SU-DHL-6 (cell line): ENCODE measurements around the gene VAV3.

Source experiments
- H2AFZ ChIP-seq: fragments of 200-600 bp; sonication (generic); 2 replicates; pipeline ENCODE4 v1.6.1; 2014; ENCODE audit warnings: low read depth, mild to moderate bottlenecking, moderate library complexity, mixed read lengths, antibody characterized with exemption, low read length; ENCODE audit not compliant: severe bottlenecking
- H3F3A ChIP-seq: fragments of 200-600 bp; shearing (Covaris generic); 2 replicates; pipeline ENCODE4 v1.6.0; 2016; ENCODE audit warnings: antibody characterized with exemption, mild to moderate bottlenecking; ENCODE audit not compliant: insufficient read depth
- H3K27ac ChIP-seq: fragments of 200-600 bp; sonication (generic); 2 replicates; pipeline ENCODE4 v1.5.1; 2016; ENCODE audit warnings: low read depth, mild to moderate bottlenecking, low read length, moderate library complexity, mixed read lengths
- H3K27me3 ChIP-seq: fragments of 200-600 bp; sonication (generic), shearing (Covaris generic); 2 replicates; pipeline ENCODE4 v1.6.0; 2014; ENCODE audit warnings: mild to moderate bottlenecking, low read length
- H3K36me3 ChIP-seq: fragments of 200-600 bp; sonication (generic); 2 replicates; pipeline ENCODE4 v1.6.1; 2014; ENCODE audit warnings: mild to moderate bottlenecking, low read length, mixed read lengths
- H3K4me2 ChIP-seq: fragments of 300-600, 200-600 bp; shearing (Covaris generic), sonication (generic); 2 replicates; pipeline ENCODE4 v1.6.0; 2014; ENCODE audit warnings: low read length, low read depth, mild to moderate bottlenecking; ENCODE audit not compliant: poor library complexity, severe bottlenecking
- H3K4me3 ChIP-seq: fragments of 200-600 bp; sonication (generic); 2 replicates; pipeline ENCODE4 v1.5.1; 2014; ENCODE audit warnings: antibody characterized with exemption, low read length, mild to moderate bottlenecking, mixed read lengths; ENCODE audit not compliant: insufficient read depth, poor library complexity, severe bottlenecking
- H3K79me2 ChIP-seq: fragments of 200-600 bp; sonication (generic); 2 replicates; pipeline ENCODE4 v1.6.1; 2014; ENCODE audit warnings: mild to moderate bottlenecking, low read length, moderate library complexity; ENCODE audit not compliant: insufficient read depth
- H3K9ac ChIP-seq: fragments of 200-600 bp; sonication (generic); 2 replicates; pipeline ENCODE4 v1.7.0; 2014; ENCODE audit warnings: mild to moderate bottlenecking, low read length
- H3K9me2 ChIP-seq: fragments of 200-600 bp; sonication (generic); replicated peaks from 2 replicates; pipeline ENCODE4 v1.6.1; 2014; ENCODE audit warnings: low read length; ENCODE audit not compliant: insufficient read depth
- H3K9me3 ChIP-seq: fragments of 200-600 bp; sonication (generic); 2 replicates; pipeline ENCODE4 v1.6.1; 2014; ENCODE audit warnings: low read length, mixed read lengths; ENCODE audit not compliant: insufficient read depth
- H4K20me1 ChIP-seq: fragments of 200-600 bp; sonication (generic); 2 replicates; pipeline ENCODE4 v1.6.1; 2014; ENCODE audit warnings: low read depth, mild to moderate bottlenecking, antibody characterized with exemption, low read length, moderate library complexity, mixed read lengths
- CTCF ChIP-seq: fragments of 200-600 bp; sonication (generic); IDR thresholded peaks from one replicate; pipeline ENCODE4 v1.5.1; 2017; ENCODE audit warnings: antibody characterized with exemption, mild to moderate bottlenecking, low read length, moderate library complexity; ENCODE audit not compliant: insufficient read depth, poor library complexity, severe bottlenecking
- EZH2phosphoT487 ChIP-seq: fragments of 200-600 bp; sonication (generic), shearing (Covaris generic); conservative IDR thresholded peaks from 2 replicates; pipeline ENCODE4 v1.6.1; 2018; ENCODE audit warnings: mild to moderate bottlenecking, antibody characterized with exemption, low read length, moderate library complexity, mixed read lengths

Gene VAV3

GRCh38 chr1:107529511-107530149 is 435.4 kb downstream of the VAV3 start:
- no peaks in the 10 kb centered on the region for H3F3A ChIP-seq
- no peak overlapping the region for H3K9ac ChIP-seq
- H3K9me2 ChIP-seq = no peaks in the 10 kb centered on the region
- TF ChIP-seq CTCF (peak; percentile 68), EZH2phosphoT487 (no peak)
- H3K27ac ChIP-seq = no peak overlapping the region
- H3K27me3 ChIP-seq = no peaks in the 10 kb centered on the region
- no peaks in the 10 kb centered on the region for H3K79me2 ChIP-seq
- H3K36me3 ChIP-seq = no peaks in the 10 kb centered on the region
- no peak overlapping the region for H3K4me3 ChIP-seq
- no peak overlapping the region for H2AFZ ChIP-seq
- no peaks in the 10 kb centered on the region for H4K20me1 ChIP-seq
- no peaks in the 10 kb centered on the region for H3K9me3 ChIP-seq
- no peak overlapping the region for H3K4me2 ChIP-seq

DNA sequence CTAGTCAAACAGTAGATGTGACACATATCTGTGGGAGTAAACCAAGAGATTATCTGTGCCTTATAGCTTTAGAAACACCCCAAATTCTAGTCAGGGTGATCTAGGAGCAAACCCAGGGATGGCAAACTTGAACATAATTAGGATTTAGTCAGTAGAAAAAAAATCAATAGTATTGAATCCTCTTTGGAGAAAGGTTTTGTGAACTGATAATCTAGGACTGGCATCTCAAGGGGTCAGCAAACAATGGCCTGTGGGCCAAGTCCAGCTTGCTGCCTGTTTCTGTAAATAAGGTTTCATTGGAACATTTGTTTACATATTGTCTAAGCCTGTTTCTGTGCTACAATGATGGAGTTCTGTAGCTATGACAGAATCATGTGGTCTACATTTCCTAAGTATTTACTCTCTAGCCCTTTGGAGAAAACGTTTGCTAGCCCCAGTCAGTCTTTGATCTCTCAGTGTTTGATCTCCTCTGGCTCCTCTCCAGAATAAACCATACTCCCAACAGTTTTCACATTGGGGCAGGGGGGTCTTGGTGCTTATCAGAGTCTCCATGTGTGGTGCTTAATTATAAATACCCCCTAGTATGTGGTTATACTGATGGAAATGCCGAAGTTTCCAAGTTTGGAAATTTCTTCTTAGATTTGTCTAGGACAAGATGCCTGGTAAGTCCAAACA is 438.3 kb downstream of the VAV3 start:
- no peaks in the 10 kb centered on the region for H4K20me1 ChIP-seq
- H3K79me2 ChIP-seq = no peaks in the 10 kb centered on the region
- no peak overlapping the region for H2AFZ ChIP-seq
- H3F3A ChIP-seq = no peaks in the 10 kb centered on the region
- no peaks in the 10 kb centered on the region for H3K9me2 ChIP-seq
- no peak overlapping the region for H3K4me3 ChIP-seq
- no peaks in the 10 kb centered on the region for H3K27me3 ChIP-seq
- H3K4me2 ChIP-seq = no peak overlapping the region
- no peaks in the 10 kb centered on the region for H3K9me3 ChIP-seq
- H3K36me3 ChIP-seq = no peaks in the 10 kb centered on the region
- H3K9ac ChIP-seq = no peak overlapping the region
- no peak overlapping the region for H3K27ac ChIP-seq
- TF ChIP-seq EZH2phosphoT487 (no peak), CTCF (no peak)

GRCh38 chr1:107525961-107526360 is 439.0 kb downstream of the VAV3 start:
- H3K27ac ChIP-seq = no peak overlapping the region
- no peak overlapping the region for H3K4me2 ChIP-seq
- no peaks in the 10 kb centered on the region for H3K9me3 ChIP-seq
- H3K36me3 ChIP-seq = no peaks in the 10 kb centered on the region
- no peaks in the 10 kb centered on the region for H3K27me3 ChIP-seq
- TF ChIP-seq EZH2phosphoT487 = no peak
- no peak for TF ChIP-seq CTCF
- H2AFZ ChIP-seq = no peak overlapping the region
- H3F3A ChIP-seq = no peaks in the 10 kb centered on the region
- no peaks in the 10 kb centered on the region for H3K9me2 ChIP-seq
- H3K4me3 ChIP-seq = no peak overlapping the region
- no peak overlapping the region for H3K9ac ChIP-seq
- no peaks in the 10 kb centered on the region for H3K79me2 ChIP-seq
- H4K20me1 ChIP-seq = no peaks in the 10 kb centered on the region
